Upper lobe of left lung (tissue), 4 donors: ENCODE results near the gene PPFIA2.

Source experiments
- CTCF ChIP-seq, 6 experiments: fragments of 450-650 bp in 4 of 6; fragments of 200-600 bp in 2 of 6; sonication (generic) in 2 of 6; IDR thresholded peaks; one replicate each; pipeline ENCODE4 v1.5.1; 2016 to 2019; ENCODE audit warnings: antibody characterized with exemption in 6 of 6
- POLR2A ChIP-seq, 4 donors: fragments of 450-650 bp; IDR thresholded peaks; one replicate each; pipeline ENCODE4 v1.5.1; 2016 to 2017; ENCODE audit warnings: antibody characterized with exemption in 4 of 4, mild to moderate bottlenecking in 2 of 4

- TF ChIP-seq CTCF (IDR thresholded peaks at IDR 0.05) (no peak), POLR2A (IDR thresholded peaks at IDR 0.05) (no peak)
Observed at GRCh38 chr12:81470923-81471322, 288.2 kb downstream of the PPFIA2 start.
